IgD-negative memory B cell (primary cell): Measurements from ENCODE around the gene SUPT4H1. TPM values are rescaled to one million over a fixed set of nuclear protein-coding genes. Genes with fewer than 3 reads are reported as not detected.

ENCODE experiments used
- H3K27ac Mint-ChIP-seq, 3 donors: one replicate each; pipeline ENCODE4 v1.8.0; 2020 to 2022; ENCODE audit warnings: mild to moderate bottlenecking in 3 of 3, mixed read lengths in 3 of 3, moderate library complexity in 1 of 3
- H3K27me3 Mint-ChIP-seq: one replicate; pipeline ENCODE4 v1.8.0; 2021; ENCODE audit warnings: mixed read lengths
- H3K36me3 Mint-ChIP-seq: one replicate; pipeline ENCODE4 v1.8.0; 2020; ENCODE audit warnings: mild to moderate bottlenecking, mixed read lengths
- H3K4me1 Mint-ChIP-seq, 3 donors: one replicate each; pipeline ENCODE4 v1.8.0; 2020 to 2022; ENCODE audit warnings: mixed read lengths in 3 of 3, mild to moderate bottlenecking in 1 of 3
- H3K4me3 Mint-ChIP-seq, 4 donors: one replicate each; pipeline ENCODE4 v1.8.0; 2020 to 2022; ENCODE audit warnings: mild to moderate bottlenecking in 4 of 4, mixed read lengths in 4 of 4, moderate library complexity in 3 of 4
- H3K9me3 Mint-ChIP-seq, 3 donors: one replicate each; pipeline ENCODE4 v1.8.0; 2020 to 2021; ENCODE audit warnings: mixed read lengths in 3 of 3, mild to moderate bottlenecking in 1 of 3
- polyA plus RNA-seq: library from polyadenylated mRNA; unstranded; fragments of 300-500 nt; fragmentation: Illumina TruSeq; gene quantifications from one replicate; pipeline ENCODE4 v1.2.3, GENCODE V29; 2021

The SUPT4H1 gene
- polyA plus RNA-seq, 1 donor from 2014 or later, result 94.2 TPM

- H3K4me1 Mint-ChIP-seq, result peaks cover 14 to 21% (median 19%) of the 10 kb centered on the region in 3 donors
- no peaks in the 10 kb centered on the region for H3K9me3 Mint-ChIP-seq
- peak overlapping the region in 1 of 3 donors; percentile 86 for H3K27ac Mint-ChIP-seq
- peaks cover 4% of the 10 kb centered on the region for H3K36me3 Mint-ChIP-seq
- H3K4me3 Mint-ChIP-seq, result no peak overlapping the region
- no peaks in the 10 kb centered on the region for H3K27me3 Mint-ChIP-seq
Observed at GRCh38 chr17:58384897-58385296, 32.9 kb upstream of the SUPT4H1 start.

DNA sequence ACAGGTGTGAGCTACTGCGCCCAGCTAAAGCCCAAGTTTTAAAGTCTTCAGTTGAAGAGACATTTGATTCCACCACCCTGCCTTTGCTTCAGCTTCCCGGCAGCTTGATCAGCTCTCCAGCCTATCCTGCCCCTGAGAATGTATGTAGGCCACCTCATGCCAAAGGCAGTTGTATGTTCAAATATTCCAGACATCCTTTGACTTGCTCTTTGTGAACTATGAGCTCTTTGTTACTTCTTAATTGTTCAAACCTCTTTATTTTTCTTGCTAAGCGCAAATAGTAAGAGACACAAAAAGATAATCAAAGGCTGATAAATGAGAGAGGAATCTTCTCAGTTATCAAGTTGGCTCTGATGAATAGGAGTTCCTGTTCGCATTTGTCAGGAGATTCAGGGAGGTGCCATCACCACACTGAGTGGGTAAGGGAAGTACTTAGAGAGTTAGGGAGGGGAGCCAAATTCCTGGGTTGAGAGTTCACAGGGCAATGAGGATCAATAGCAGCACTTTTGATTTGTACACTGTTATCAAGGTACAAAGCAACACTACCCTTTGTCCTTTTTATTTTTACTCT, 32.0 kb upstream of the SUPT4H1 start:
- H3K36me3 Mint-ChIP-seq, result peaks cover 4% of the 10 kb centered on the region
- peaks cover 14 to 21% (median 19%) of the 10 kb centered on the region in 3 donors for H3K4me1 Mint-ChIP-seq
- H3K9me3 Mint-ChIP-seq, result no peaks in the 10 kb centered on the region
- H3K27me3 Mint-ChIP-seq, result no peaks in the 10 kb centered on the region
- peak overlapping the region in 1 of 3 donors; percentile 14 for H3K27ac Mint-ChIP-seq
- H3K4me3 Mint-ChIP-seq, result no peak overlapping the region

DNA sequence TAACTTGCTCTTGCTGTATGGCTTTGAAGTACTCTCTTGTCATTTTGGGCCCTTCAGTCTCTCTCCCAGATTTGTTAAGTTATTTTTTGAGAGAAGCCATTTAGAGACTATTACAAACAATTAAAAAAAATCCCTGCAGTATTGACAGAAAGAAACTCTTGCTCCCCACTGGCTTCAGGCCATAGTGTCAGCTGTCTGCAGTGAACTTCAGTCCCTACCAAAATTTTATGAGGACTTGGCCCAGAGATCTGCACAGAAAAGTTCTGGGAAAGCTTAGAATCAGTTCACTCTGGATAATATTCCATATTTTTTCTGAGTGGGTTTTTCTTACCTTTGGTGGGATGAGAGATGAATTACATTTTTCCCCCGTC, 30.9 kb upstream of the SUPT4H1 start:
- peaks cover 14 to 20% (median 19%) of the 10 kb centered on the region in 3 donors for H3K4me1 Mint-ChIP-seq
- peaks cover 4% of the 10 kb centered on the region for H3K36me3 Mint-ChIP-seq
- no peak overlapping the region for H3K27ac Mint-ChIP-seq
- H3K9me3 Mint-ChIP-seq, result no peaks in the 10 kb centered on the region
- peak overlapping the region in 2 of 4 donors; percentile 71 to 82 for H3K4me3 Mint-ChIP-seq
- no peaks in the 10 kb centered on the region for H3K27me3 Mint-ChIP-seq

DNA sequence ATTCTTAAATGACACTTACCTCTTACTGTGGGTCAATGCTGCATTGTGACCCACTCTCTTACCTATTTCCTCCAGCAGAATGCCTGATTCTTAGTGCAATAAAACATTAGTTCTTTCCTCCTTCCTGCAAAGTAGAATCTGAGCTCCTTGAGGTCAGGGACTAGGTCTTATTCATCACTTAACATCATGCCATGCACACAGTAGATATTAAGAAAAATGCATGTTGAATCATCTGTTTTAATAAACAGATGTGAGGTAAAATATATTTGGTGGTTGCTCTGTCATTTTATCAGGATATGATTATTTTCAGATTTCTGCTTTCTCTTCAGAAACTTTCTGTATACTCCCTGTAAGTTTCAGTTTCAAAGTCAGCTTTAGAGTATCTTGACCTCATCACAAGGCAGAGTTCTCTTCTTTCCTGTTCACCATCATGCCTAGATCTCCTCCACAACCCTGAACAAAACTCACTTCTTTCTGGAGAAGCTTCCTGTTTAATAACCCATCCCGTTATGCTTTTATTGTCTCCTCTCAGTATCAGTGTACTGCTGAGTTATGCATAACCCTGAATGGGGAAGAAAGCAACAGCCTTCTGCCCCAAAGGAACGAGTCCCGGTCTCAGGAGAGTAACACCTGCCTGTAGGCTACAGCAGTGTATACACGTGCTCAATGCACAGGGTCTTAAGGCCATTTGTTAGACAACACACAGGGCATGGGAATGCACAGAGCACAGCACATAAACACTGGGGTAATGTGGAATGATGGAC, 30.3 kb upstream of the SUPT4H1 start:
- H3K27me3 Mint-ChIP-seq, result no peaks in the 10 kb centered on the region
- H3K36me3 Mint-ChIP-seq, result peaks cover 4% of the 10 kb centered on the region
- peak overlapping the region in 3 of 4 donors; percentile 41 to 82 (median 71) for H3K4me3 Mint-ChIP-seq
- no peaks in the 10 kb centered on the region for H3K9me3 Mint-ChIP-seq
- H3K4me1 Mint-ChIP-seq, result peaks cover 14 to 19% (median 17%) of the 10 kb centered on the region in 3 donors
- H3K27ac Mint-ChIP-seq, result peak overlapping the region in 2 of 3 donors; percentile 2 to 92

- H3K4me1 Mint-ChIP-seq, result peaks cover 14 to 19% (median 17%) of the 10 kb centered on the region in 3 donors
- peak overlapping the region in 2 of 3 donors; percentile 2 to 92 for H3K27ac Mint-ChIP-seq
- H3K4me3 Mint-ChIP-seq, result no peak overlapping the region
- no peaks in the 10 kb centered on the region for H3K27me3 Mint-ChIP-seq
- peaks cover 5% of the 10 kb centered on the region for H3K36me3 Mint-ChIP-seq
- no peaks in the 10 kb centered on the region for H3K9me3 Mint-ChIP-seq
Observed at GRCh38 chr17:58381124-58382035, 29.4 kb upstream of the SUPT4H1 start.

DNA sequence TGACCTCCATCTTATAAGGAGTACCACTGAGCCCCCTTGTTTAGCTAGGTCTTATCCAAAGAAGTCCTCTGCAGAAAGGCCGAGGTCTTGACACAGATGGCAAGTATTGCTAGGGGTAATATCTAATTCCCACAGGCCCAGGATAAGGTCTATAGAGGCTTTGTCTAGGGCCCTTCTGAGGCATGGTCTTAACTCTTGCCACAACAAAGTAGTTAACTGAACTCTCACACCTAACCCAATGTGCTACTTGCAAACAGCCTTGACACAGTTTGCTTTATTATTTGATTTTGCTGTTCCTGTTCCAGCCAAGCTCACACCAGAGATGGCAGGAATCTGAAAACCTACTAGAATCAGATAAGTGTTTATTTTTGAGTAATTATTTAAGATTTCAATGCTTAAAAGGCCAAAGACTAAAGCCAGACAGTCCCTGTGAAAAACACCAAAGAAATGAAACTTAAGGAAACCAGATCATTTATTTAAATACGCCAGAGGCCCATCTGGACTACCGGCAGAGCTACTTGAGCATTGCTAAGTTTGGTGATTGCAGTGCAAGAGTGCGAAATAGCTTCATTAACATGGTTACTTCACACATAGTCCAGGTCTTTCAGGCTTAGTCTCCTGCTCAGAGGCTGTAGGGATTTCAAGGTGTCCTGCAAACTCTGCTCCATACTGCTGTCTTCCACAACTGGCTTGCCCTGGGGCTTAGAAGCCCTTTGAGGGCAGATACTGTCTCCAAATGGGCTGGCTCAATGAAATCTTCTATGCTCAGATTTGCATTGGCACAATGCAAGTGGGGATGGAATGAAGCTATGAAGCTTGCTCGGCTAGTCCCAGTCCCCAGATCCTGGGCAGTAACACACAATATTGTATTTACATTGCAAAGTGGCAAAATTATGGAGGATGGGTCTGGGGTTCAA, 28.5 kb upstream of the SUPT4H1 start:
- no peaks in the 10 kb centered on the region for H3K9me3 Mint-ChIP-seq
- H3K27me3 Mint-ChIP-seq, result no peaks in the 10 kb centered on the region
- no peak overlapping the region for H3K4me3 Mint-ChIP-seq
- H3K4me1 Mint-ChIP-seq, result peaks cover 14 to 19% (median 17%) of the 10 kb centered on the region in 3 donors
- peaks cover 5% of the 10 kb centered on the region for H3K36me3 Mint-ChIP-seq
- peak overlapping the region in 1 of 3 donors; percentile 32 for H3K27ac Mint-ChIP-seq

DNA sequence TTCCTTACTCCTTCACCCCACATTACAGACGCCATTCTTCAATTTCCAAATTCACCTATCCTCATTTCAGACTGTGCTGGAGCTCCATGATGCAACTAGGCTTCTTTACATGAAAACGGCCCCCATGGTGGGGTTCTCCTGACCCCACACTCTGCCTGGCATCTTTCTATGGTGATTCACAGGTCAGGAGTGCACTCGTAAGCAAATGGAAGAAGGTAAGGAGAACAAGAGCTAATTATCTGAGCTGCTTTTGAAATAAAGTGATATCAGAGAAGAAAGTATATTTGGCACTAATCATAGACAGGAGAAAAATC, 27.5 kb upstream of the SUPT4H1 start:
- Mint-ChIP-seq H3K27ac (peak overlapping the region in 1 of 3 donors; percentile 16), H3K9me3 (no peaks in the 10 kb centered on the region), H3K4me3 (peak overlapping the region in 1 of 4 donors; percentile 52), H3K27me3 (no peaks in the 10 kb centered on the region), H3K36me3 (peaks cover 7% of the 10 kb centered on the region), H3K4me1 (peaks cover 10 to 14% (median 12%) of the 10 kb centered on the region in 3 donors)

DNA sequence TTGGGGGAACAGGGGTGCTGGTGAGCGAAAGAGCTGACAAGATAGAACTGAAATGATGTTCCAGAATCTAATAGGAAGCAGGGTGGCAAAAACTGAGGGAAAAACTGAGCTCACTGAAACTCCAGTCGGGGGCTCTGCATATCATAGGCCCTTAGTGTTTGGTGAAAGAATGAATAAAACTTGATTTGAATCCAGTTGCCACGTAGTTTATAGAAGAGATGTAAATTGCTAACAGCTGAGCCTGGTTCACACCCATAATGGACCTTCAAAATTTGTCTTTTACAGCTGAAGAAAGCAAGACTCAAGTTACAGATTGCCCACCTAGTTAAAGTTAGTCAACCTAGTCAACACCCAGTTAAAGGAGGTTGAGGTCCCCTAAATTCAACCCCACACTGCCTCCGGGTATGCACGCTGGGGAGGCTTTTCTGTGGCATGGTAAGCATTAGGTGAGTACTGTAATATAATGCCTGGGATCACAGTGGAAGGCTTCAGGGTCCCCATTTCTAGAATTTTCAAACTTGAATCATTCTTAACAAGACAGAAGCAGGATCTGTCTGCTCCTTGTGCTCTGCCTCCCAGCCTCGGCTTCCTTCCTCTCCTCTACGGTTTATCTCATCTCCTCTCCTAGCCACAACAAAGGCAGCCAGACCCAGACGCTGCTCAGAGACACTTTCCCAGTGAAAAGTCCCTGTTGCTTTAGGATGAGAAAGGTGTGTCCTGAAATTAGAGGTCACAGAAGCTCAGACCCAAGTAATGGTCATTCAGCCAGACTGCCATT, 26.9 kb upstream of the SUPT4H1 start:
- H3K4me3 Mint-ChIP-seq, result peak overlapping the region in 1 of 4 donors; percentile 52
- no peaks in the 10 kb centered on the region for H3K27me3 Mint-ChIP-seq
- H3K36me3 Mint-ChIP-seq, result peaks cover 7% of the 10 kb centered on the region
- H3K27ac Mint-ChIP-seq, result peak overlapping the region in 1 of 3 donors; percentile 16
- H3K9me3 Mint-ChIP-seq, result no peaks in the 10 kb centered on the region
- peaks cover 10 to 14% (median 12%) of the 10 kb centered on the region in 3 donors for H3K4me1 Mint-ChIP-seq

DNA sequence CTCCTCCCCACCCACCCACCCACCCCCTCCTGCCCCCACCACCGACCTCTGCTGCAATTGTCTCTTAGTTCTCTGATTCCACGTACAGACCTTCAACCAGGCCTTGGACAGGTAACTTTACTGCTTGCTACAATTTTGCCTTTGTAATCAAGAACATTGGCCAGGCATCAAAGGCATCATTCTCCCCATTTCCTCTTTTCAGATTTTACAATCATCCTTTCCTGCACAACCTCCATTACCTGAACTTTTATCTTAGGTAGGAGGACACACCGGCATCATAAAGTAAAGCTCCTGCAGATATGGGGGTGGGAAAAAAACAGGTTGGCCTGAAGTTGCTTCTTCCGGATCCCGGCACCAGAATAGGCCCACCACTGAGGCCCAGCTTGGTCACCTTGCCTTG, 25.7 kb upstream of the SUPT4H1 start:
- H3K9me3 Mint-ChIP-seq, result no peaks in the 10 kb centered on the region
- H3K27ac Mint-ChIP-seq, result no peak overlapping the region
- H3K36me3 Mint-ChIP-seq, result peaks cover 9% of the 10 kb centered on the region
- H3K27me3 Mint-ChIP-seq, result no peaks in the 10 kb centered on the region
- H3K4me1 Mint-ChIP-seq, result peaks cover 9 to 10% (median 10%) of the 10 kb centered on the region in 3 donors
- no peak overlapping the region for H3K4me3 Mint-ChIP-seq

- H3K27me3 Mint-ChIP-seq, result no peaks in the 10 kb centered on the region
- peaks cover 9% of the 10 kb centered on the region for H3K36me3 Mint-ChIP-seq
- no peaks in the 10 kb centered on the region for H3K9me3 Mint-ChIP-seq
- no peak overlapping the region for H3K27ac Mint-ChIP-seq
- peaks cover 4 to 6% (median 5%) of the 10 kb centered on the region in 3 donors for H3K4me1 Mint-ChIP-seq
- H3K4me3 Mint-ChIP-seq, result no peak overlapping the region
Observed at GRCh38 chr17:58377093-58377601, 25.1 kb upstream of the SUPT4H1 start.

GRCh38 chr17:58376472-58377000, 24.5 kb upstream of the SUPT4H1 start:
- H3K4me3 Mint-ChIP-seq, result no peak overlapping the region
- no peaks in the 10 kb centered on the region for H3K9me3 Mint-ChIP-seq
- peaks cover 0 to 2% (median 0%) of the 10 kb centered on the region in 3 donors for H3K4me1 Mint-ChIP-seq
- no peak overlapping the region for H3K27ac Mint-ChIP-seq
- H3K27me3 Mint-ChIP-seq, result no peaks in the 10 kb centered on the region
- H3K36me3 Mint-ChIP-seq, result peaks cover 9% of the 10 kb centered on the region

DNA sequence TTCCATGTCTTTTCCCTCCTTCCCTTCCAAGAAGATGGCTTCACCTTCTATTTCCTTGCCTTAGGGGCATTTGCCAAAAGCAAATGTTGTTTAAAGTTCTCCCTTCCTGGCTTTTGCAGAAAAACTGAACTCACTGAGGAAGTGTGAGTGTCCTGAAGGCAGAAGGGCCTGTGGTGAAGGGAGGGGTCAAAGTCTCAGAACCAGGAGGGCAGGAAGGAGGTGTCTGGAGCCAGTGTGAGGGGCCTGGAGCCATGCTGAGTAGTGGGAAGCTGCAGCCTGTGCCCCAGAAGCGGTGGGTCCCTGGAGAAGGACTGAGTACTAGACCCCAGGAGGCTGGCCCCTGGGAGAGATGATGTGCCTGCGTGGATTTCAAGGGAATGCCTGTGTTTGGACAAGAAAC, 23.8 kb upstream of the SUPT4H1 start:
- no peak overlapping the region for H3K4me3 Mint-ChIP-seq
- no peak overlapping the region for H3K27ac Mint-ChIP-seq
- H3K9me3 Mint-ChIP-seq, result no peaks in the 10 kb centered on the region

GRCh38 chr17:58375256-58375655, 23.3 kb upstream of the SUPT4H1 start:
- peaks cover 4 to 6% (median 5%) of the 10 kb centered on the region in 3 donors for H3K4me1 Mint-ChIP-seq
- H3K4me3 Mint-ChIP-seq, result no peak overlapping the region
- H3K9me3 Mint-ChIP-seq, result no peaks in the 10 kb centered on the region
- no peaks in the 10 kb centered on the region for H3K27me3 Mint-ChIP-seq
- no peak overlapping the region for H3K27ac Mint-ChIP-seq
- peaks cover 5% of the 10 kb centered on the region for H3K36me3 Mint-ChIP-seq

More for the DNA sequence above, 23.8 kb upstream of the SUPT4H1 start:
- Mint-ChIP-seq H3K27me3 (no peaks in the 10 kb centered on the region), H3K36me3 (peaks cover 7% of the 10 kb centered on the region), H3K4me1 (peaks cover 0 to 2% (median 2%) of the 10 kb centered on the region in 3 donors)
